Measurements from ENCODE around the gene UBE2O. TPM values are rescaled to one million over a fixed set of nuclear protein-coding genes. Genes with fewer than 3 reads are reported as not detected.

UBE2O gene
- total and polyA plus RNA-seq, 2 donors (not counting 1 experiment from before 2014, with no cell fraction given), result 11.5 to 12.4 TPM

DNA sequence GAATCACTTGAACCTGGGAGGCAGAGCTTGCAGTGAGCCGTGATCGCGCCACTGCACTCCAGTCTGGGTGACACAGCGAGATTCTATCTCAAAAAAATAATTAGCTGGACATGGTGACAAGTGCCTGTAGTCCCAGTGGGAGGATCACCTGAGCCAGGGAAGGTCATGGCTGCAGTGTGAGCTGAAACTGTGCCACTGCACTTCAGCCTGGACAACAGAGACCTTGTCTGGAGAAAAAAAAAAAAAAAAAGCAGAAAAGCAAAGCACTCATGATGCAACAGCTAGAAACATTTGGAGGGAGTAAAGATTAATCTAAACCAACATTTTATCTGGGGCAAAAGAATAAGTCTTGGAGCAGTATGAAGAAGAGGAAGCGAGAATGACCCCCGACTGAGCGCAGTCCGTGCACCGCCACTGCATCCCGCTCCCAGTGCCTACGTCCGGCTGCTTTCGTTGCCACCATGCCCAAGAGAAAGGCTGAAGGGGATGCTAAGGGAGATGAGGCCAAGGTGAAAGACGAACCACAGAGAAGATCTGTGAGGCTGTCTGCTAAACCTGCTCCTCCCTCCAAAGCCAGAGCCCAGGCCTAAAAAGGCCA lies 107.5 kb downstream of the UBE2O start:
- TF ChIP-seq, protein P1, sequence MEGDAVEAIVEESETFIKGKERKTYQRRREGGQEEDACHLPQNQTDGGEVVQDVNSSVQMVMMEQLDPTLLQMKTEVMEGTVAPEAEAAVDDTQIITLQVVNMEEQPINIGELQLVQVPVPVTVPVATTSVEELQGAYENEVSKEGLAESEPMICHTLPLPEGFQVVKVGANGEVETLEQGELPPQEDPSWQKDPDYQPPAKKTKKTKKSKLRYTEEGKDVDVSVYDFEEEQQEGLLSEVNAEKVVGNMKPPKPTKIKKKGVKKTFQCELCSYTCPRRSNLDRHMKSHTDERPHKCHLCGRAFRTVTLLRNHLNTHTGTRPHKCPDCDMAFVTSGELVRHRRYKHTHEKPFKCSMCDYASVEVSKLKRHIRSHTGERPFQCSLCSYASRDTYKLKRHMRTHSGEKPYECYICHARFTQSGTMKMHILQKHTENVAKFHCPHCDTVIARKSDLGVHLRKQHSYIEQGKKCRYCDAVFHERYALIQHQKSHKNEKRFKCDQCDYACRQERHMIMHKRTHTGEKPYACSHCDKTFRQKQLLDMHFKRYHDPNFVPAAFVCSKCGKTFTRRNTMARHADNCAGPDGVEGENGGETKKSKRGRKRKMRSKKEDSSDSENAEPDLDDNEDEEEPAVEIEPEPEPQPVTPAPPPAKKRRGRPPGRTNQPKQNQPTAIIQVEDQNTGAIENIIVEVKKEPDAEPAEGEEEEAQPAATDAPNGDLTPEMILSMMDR (conservative IDR thresholded peaks at IDR 0.05 in 1 of 2, IDR thresholded peaks at IDR 0.05 in 1 of 2; ENCODE audit: low read depth in 1 of 2, low read length in 2 of 2), result no peak
- TF ChIP-seq EZH2 (IDR thresholded peaks at IDR 0.05; ENCODE audit: low read length, missing control alignments), result no peak
- H3K4me1 ChIP-seq (ENCODE audit: control insufficient read depth, extremely low read depth, insufficient read depth, low read length), result no peaks in the 10 kb centered on the region
- H3K9ac ChIP-seq (ENCODE audit: insufficient read depth, low read length), result no peak overlapping the region
- peaks cover 2% of the 10 kb centered on the region for H3K36me3 ChIP-seq (ENCODE audit: control insufficient read depth, insufficient read depth, low read length)
- peak in 1 of 2 donors; percentile 68 for DNase-seq (ENCODE audit: low read depth in 2 of 2)
- no peaks in the 10 kb centered on the region for H3K27me3 ChIP-seq (ENCODE audit: control insufficient read depth, insufficient read depth, low read length)
- no peak overlapping the region for H3K27ac ChIP-seq (ENCODE audit: insufficient read depth, low read length)
- H3K9me3 ChIP-seq (ENCODE audit: control insufficient read depth, insufficient read depth, low read depth, low read length), result no peaks in the 10 kb centered on the region
- no peak overlapping the region for H2AFZ ChIP-seq (ENCODE audit: low read length)
- H3K79me2 ChIP-seq (ENCODE audit: control insufficient read depth, insufficient read depth, low read length), result peaks cover 3% of the 10 kb centered on the region
- H4K20me1 ChIP-seq (ENCODE audit: control insufficient read depth, extremely low read depth, insufficient read depth, low read length), result no peaks in the 10 kb centered on the region
- H3K4me3 ChIP-seq (replicated peaks in 1 of 4; ENCODE audit: control extremely low read depth in 1 of 4, insufficient read depth in 1 of 4, low read depth in 3 of 4, low read length in 4 of 4), result no peak overlapping the region
- H3K4me2 ChIP-seq (ENCODE audit: extremely low read depth, insufficient read depth, low read length), result no peak overlapping the region

DNA sequence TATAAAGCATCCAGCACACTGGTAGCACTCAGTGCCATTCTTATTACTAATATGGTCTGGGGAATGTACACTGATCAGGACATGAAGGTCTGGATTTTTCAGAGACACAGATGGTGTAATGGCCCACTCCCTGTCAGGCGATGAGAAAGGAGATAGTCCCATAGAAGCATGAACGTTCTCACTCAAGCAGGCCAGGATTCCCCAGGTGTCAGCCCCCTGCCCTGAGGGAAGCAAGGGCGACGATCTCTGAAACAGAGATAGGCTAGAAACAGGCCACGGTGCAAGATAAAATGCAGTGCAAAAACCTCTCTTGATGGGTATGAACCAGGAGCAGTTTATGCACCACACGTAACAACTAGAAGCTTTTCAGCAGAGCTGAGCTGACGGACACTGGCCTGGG lies 109.8 kb downstream of the UBE2O start:
- TF ChIP-seq, protein P1 (conservative IDR thresholded peaks at IDR 0.05 in 1 of 2, IDR thresholded peaks at IDR 0.05 in 1 of 2; ENCODE audit: low read depth in 1 of 2, low read length in 2 of 2), result no peak
- no peak for TF ChIP-seq EZH2 (IDR thresholded peaks at IDR 0.05; ENCODE audit: low read length, missing control alignments)
- no peaks in the 10 kb centered on the region for H4K20me1 ChIP-seq (ENCODE audit: control insufficient read depth, extremely low read depth, insufficient read depth, low read length)
- H3K27me3 ChIP-seq (ENCODE audit: control insufficient read depth, insufficient read depth, low read length), result no peaks in the 10 kb centered on the region
- no peak overlapping the region for H2AFZ ChIP-seq (ENCODE audit: low read length)
- no peak overlapping the region for H3K4me2 ChIP-seq (ENCODE audit: extremely low read depth, insufficient read depth, low read length)
- DNase-seq (ENCODE audit: low read depth in 2 of 2), result no peak
- H3K4me3 ChIP-seq (replicated peaks in 1 of 4; ENCODE audit: control extremely low read depth in 1 of 4, insufficient read depth in 1 of 4, low read depth in 3 of 4, low read length in 4 of 4), result no peak overlapping the region
- H3K27ac ChIP-seq (ENCODE audit: insufficient read depth, low read length), result no peak overlapping the region
- no peaks in the 10 kb centered on the region for H3K79me2 ChIP-seq (ENCODE audit: control insufficient read depth, insufficient read depth, low read length)
- no peak overlapping the region for H3K9ac ChIP-seq (ENCODE audit: insufficient read depth, low read length)
- no peaks in the 10 kb centered on the region for H3K4me1 ChIP-seq (ENCODE audit: control insufficient read depth, extremely low read depth, insufficient read depth, low read length)
- peaks cover 2% of the 10 kb centered on the region for H3K36me3 ChIP-seq (ENCODE audit: control insufficient read depth, insufficient read depth, low read length)
- no peaks in the 10 kb centered on the region for H3K9me3 ChIP-seq (ENCODE audit: control insufficient read depth, insufficient read depth, low read depth, low read length)

DNA sequence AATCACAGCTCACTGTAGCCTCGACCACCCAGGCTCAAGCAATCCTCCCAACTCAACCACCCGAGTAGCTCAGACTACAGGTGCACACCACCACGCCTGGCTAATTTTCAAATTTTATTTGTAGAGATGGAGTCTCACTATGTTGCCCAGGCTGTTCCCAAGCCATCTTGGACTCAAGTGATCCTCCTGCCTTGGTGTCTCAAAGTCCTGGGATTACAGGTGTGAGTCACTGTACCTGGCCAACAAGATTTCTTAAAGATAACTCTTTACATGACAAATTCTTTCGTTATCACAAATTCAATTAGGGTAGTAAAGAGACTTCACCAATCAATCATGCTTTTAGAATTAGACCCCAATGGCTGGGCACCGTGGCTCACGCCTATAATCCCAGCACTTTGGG lies 111.7 kb downstream of the UBE2O start:
- H3K27me3 ChIP-seq (ENCODE audit: control insufficient read depth, insufficient read depth, low read length), result no peaks in the 10 kb centered on the region
- no peak overlapping the region for H3K4me2 ChIP-seq (ENCODE audit: extremely low read depth, insufficient read depth, low read length)
- H3K9ac ChIP-seq (ENCODE audit: insufficient read depth, low read length), result no peak overlapping the region
- DNase-seq (ENCODE audit: low read depth in 2 of 2), result no peak
- H2AFZ ChIP-seq (ENCODE audit: low read length), result no peak overlapping the region
- TF ChIP-seq EZH2 (IDR thresholded peaks at IDR 0.05; ENCODE audit: low read length, missing control alignments), result no peak
- TF ChIP-seq, protein P1 (conservative IDR thresholded peaks at IDR 0.05 in 1 of 2, IDR thresholded peaks at IDR 0.05 in 1 of 2; ENCODE audit: low read depth in 1 of 2, low read length in 2 of 2), result no peak
- H3K27ac ChIP-seq (ENCODE audit: insufficient read depth, low read length), result no peak overlapping the region
- H3K79me2 ChIP-seq (ENCODE audit: control insufficient read depth, insufficient read depth, low read length), result no peaks in the 10 kb centered on the region
- no peak overlapping the region for H3K4me3 ChIP-seq (replicated peaks in 1 of 4; ENCODE audit: control extremely low read depth in 1 of 4, insufficient read depth in 1 of 4, low read depth in 3 of 4, low read length in 4 of 4)
- H3K4me1 ChIP-seq (ENCODE audit: control insufficient read depth, extremely low read depth, insufficient read depth, low read length), result peaks cover 2% of the 10 kb centered on the region
- H3K9me3 ChIP-seq (ENCODE audit: control insufficient read depth, insufficient read depth, low read depth, low read length), result no peaks in the 10 kb centered on the region
- H4K20me1 ChIP-seq (ENCODE audit: control insufficient read depth, extremely low read depth, insufficient read depth, low read length), result no peaks in the 10 kb centered on the region
- H3K36me3 ChIP-seq (ENCODE audit: control insufficient read depth, insufficient read depth, low read length), result no peaks in the 10 kb centered on the region

Other genes with a start within 250 kb of the UBE2O start
- gene RNF157, start 212.7 kb downstream of the UBE2O start, total RNA-seq, result 0.51 and 3.1 TPM in 2 replicates
- gene RNF157, start 212.7 kb downstream of the UBE2O start, polyA plus RNA-seq, result 2.0 and 7.7 TPM in 2 replicates
- gene UBALD2, start 187.8 kb downstream of the UBE2O start, total RNA-seq, result 2.6 and 7.3 TPM in 2 replicates
- gene UBALD2, start 187.8 kb downstream of the UBE2O start, polyA plus RNA-seq, result 4.1 and 9.4 TPM in 2 replicates
- 4.3 and 4.6 TPM in 2 replicates for gene QRICH2, start 144.9 kb downstream of the UBE2O start, total RNA-seq
- 0.26 and 0.42 TPM in 2 replicates for gene QRICH2, start 144.9 kb downstream of the UBE2O start, polyA plus RNA-seq
- 32.7 and 59.8 TPM in 2 replicates for gene PRPSAP1, start 99.2 kb downstream of the UBE2O start, total RNA-seq
- 56.8 and 56.9 TPM in 2 replicates for gene PRPSAP1, start 99.2 kb downstream of the UBE2O start, polyA plus RNA-seq
- 5.0 and 22.3 TPM in 2 replicates for gene SPHK1, start 68.5 kb downstream of the UBE2O start, total RNA-seq
- gene SPHK1, start 68.5 kb downstream of the UBE2O start, polyA plus RNA-seq, result 9.4 and 11.5 TPM in 2 replicates
- not detected in 2 replicates for gene AANAT, start 14.5 kb upstream of the UBE2O start, total RNA-seq
- not detected in 2 replicates for gene AANAT, start 14.5 kb upstream of the UBE2O start, polyA plus RNA-seq
- gene RHBDF2, start 48.3 kb upstream of the UBE2O start, total RNA-seq, result 3.9 and 5.1 TPM in 2 replicates
- gene RHBDF2, start 48.3 kb upstream of the UBE2O start, polyA plus RNA-seq, result 0.94 and 1.7 TPM in 2 replicates
- gene CYGB, start 84.6 kb upstream of the UBE2O start, total RNA-seq, result 12.4 and 19.5 TPM in 2 replicates
- 9.1 and 10.0 TPM in 2 replicates for gene CYGB, start 84.6 kb upstream of the UBE2O start, polyA plus RNA-seq
- 4.1 and 4.3 TPM in 2 replicates for gene PRCD, start 86.9 kb upstream of the UBE2O start, total RNA-seq
- gene PRCD, start 86.9 kb upstream of the UBE2O start, polyA plus RNA-seq, result 0.72 and 0.89 TPM in 2 replicates
- 0.83 and 1.0 TPM in 2 replicates for gene ST6GALNAC2, start 132.7 kb upstream of the UBE2O start, total RNA-seq
- gene ST6GALNAC2, start 132.7 kb upstream of the UBE2O start, polyA plus RNA-seq, result 0.42 and 1.3 TPM in 2 replicates
- not detected in 2 replicates for gene ST6GALNAC1, start 190.6 kb upstream of the UBE2O start, total RNA-seq
- not detected in 2 replicates for gene ST6GALNAC1, start 190.6 kb upstream of the UBE2O start, polyA plus RNA-seq

All from fibroblast of lung (primary cell).